Right lobe of liver (tissue), 6 donors: ENCODE data around the gene MMD2. TPM values are rescaled to one million over a fixed set of nuclear protein-coding genes. Genes with fewer than 3 reads are reported as not detected.

Experiments
- ATAC-seq, 4 donors: fragments of 200-7000 bp; cut with Tn5 transposase; one replicate each; pipeline ENCODE4 v1.9.1; 2020; ENCODE audit warnings: mild to moderate bottlenecking in 4 of 4, moderate library complexity in 4 of 4
- DNase-seq, 3 donors: peaks; one replicate each; pipeline ENCODE4 v3.0.0-alpha.2; 2020
- H3K27ac ChIP-seq, 3 donors: fragments of 200-600 bp; one replicate each; pipeline ENCODE4 v1.8.0; 2022
- H3K27me3 ChIP-seq, 2 donors: fragments of 200-600 bp; one replicate each; pipeline ENCODE4 v1.8.0; 2022
- H3K36me3 ChIP-seq, 4 donors: fragments of 200-600 bp; sonication (generic) in 1 of 4; one replicate each; pipeline versions ENCODE4 v1.5.1 to v1.8.0; 2017 to 2022; ENCODE audit warnings: control low read depth in 1 of 4
- H3K4me1 ChIP-seq, 4 donors: fragments of 200-600 bp; sonication (generic) in 1 of 4; one replicate each; pipeline versions ENCODE4 v1.5.1 to v1.8.0; 2017 to 2022; ENCODE audit warnings: control low read depth in 1 of 4
- H3K4me3 ChIP-seq, 3 donors: fragments of 200-600 bp; one replicate each; pipeline ENCODE4 v1.8.0; 2022
- H3K9me3 ChIP-seq, 4 donors: fragments of 200-600 bp; sonication (generic) in 1 of 4; one replicate each; pipeline versions ENCODE4 v1.5.1 to v1.8.0; 2017 to 2022; ENCODE audit warnings: control low read depth in 1 of 4
- POLR2A ChIP-seq: fragments of 450-650 bp; IDR thresholded peaks from one replicate; pipeline ENCODE4 v1.6.1; 2017; ENCODE audit warnings: antibody characterized with exemption, mild to moderate bottlenecking
- WGBS: methylation state at CpG from one replicate; pipeline ENCODE4 v1.1.6; 2018; ENCODE audit warnings: low coverage, low lambda C conversion rate; ENCODE audit not compliant: insufficient coverage; ENCODE audit errors: missing lambda C conversion rate; 5-methylcytosine and 5-hydroxymethylcytosine counted together
- intact Hi-C, 2 donors: fragments of 100-400 bp; cut with DNase I; formaldehyde crosslinking; loops; one replicate each; pipeline versions ENCODE4 v1.11.2 to v1.14.1; 2022
- long read RNA-seq: library from polyadenylated mRNA; unstranded; transcript quantifications from one replicate; pipeline ENCODE4 v2.0.0, GENCODE V29; 2019
- total RNA-seq, 6 experiments: library from RNA; depleted of rRNA in 2 of 6; stranded (reverse); fragments of >200 nt in 2 of 6; fragmentation: NEBNext Ultra II Directional in 3 of 6; extraction: Animal tissue kit (Norgen Biotek cat#: 25700) in 3 of 6; gene quantifications; one replicate each; pipeline versions ENCODE4 v1.1.0 to v1.2.4, GENCODE V29; 2016 to 2023
- TF ChIP-seq, protein P1 (sequence below), 4 donors: fragments of 200-600 bp in 3 of 4; fragments of 450-650 bp in 1 of 4; IDR thresholded peaks; one replicate each; pipeline versions ENCODE4 v1.5.1 to v1.8.0; 2016 to 2022; ENCODE audit warnings: antibody characterized with exemption in 4 of 4, mild to moderate bottlenecking in 2 of 4
- donor health status: DM: no; HTN: yes; CAD: no.
- donor health status: DM: no; HTN: no; CAD: no.
- donor health status: DM: no; HTN: no; CAD: no.
- donor health status: DM: no; HTN: yes; CAD: no.
- donor health status: DM: no; HTN: yes; CAD: no.

The MMD2 gene, protein sequence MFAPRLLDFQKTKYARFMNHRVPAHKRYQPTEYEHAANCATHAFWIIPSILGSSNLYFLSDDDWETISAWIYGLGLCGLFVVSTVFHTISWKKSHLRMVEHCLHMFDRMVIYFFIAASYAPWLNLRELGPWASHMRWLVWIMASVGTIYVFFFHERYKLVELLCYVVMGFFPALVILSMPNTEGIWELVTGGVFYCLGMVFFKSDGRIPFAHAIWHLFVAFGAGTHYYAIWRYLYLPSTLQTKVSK
- not detected for total RNA-seq
- long read RNA-seq, result 0 reads

DNA sequence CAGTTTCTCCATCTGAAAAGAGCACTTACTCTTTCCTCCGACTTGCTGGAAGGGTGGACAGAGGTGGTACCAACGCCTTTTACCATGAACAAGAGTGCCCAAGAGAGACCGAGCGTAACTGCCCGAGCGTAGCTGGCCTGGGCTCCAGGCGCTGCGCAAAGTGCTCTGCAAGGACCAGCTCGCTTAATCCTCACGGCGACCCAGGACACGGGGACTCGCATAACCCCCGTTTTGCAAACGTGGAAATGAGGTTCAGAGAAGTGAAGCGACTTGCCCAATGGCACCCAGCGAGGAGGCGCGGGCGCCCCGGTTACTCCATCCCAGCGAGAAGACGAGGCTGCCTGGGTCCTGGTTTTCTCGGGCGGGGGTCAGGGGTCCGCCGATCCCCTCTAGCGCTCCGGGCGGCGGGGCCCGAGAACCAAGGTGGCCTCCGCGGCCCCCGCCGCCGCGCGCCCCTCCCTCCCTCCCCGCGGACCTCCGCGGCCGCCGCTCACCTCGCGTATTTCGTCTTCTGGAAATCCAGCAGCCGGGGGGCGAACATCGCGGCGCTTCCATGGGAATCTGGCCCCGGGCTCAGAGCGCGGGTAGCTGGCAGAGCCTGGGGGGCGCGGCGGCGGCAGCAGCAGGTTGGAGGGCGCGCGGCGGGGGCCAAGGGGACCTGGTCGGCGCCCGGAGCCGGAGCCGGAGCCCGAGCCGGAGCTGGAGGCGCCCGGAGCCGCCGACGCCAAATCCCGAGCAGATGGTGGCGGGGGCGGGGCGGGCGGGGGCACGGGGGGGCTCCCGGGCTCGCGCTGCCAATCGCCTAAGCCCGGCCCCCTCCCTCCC, at the start of gene MMD2:
Gene MMD2 (minus strand): TSS at position 711 of the 825 bp plus-strand sequence. CDS start 170 bp downstream, at position 541.
- Histone ChIP-seq H3K36me3 (no peaks in the 10 kb centered on the region), H3K4me3 (no peak within 1 kb of the TSS), H3K4me1 (no peaks in the 10 kb centered on the region), H3K9me3 (no peaks in the 10 kb centered on the region), H3K27ac (no peak within 1 kb of the TSS), H3K27me3 (peaks cover 0 to 5% of the 10 kb centered on the region in 2 donors)
- 13% methylated on average over 23 of the region's 87 CpGs for WGBS
- intact Hi-C loops, result no loop called here
- DNase-seq, result peak in 1 of 3 donors; percentile 46
- no peak for ATAC-seq
- no peak for TF ChIP-seq POLR2A
- TF ChIP-seq, protein P1, sequence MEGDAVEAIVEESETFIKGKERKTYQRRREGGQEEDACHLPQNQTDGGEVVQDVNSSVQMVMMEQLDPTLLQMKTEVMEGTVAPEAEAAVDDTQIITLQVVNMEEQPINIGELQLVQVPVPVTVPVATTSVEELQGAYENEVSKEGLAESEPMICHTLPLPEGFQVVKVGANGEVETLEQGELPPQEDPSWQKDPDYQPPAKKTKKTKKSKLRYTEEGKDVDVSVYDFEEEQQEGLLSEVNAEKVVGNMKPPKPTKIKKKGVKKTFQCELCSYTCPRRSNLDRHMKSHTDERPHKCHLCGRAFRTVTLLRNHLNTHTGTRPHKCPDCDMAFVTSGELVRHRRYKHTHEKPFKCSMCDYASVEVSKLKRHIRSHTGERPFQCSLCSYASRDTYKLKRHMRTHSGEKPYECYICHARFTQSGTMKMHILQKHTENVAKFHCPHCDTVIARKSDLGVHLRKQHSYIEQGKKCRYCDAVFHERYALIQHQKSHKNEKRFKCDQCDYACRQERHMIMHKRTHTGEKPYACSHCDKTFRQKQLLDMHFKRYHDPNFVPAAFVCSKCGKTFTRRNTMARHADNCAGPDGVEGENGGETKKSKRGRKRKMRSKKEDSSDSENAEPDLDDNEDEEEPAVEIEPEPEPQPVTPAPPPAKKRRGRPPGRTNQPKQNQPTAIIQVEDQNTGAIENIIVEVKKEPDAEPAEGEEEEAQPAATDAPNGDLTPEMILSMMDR (IDR thresholded peaks at IDR 0.05), result no peak

DNA sequence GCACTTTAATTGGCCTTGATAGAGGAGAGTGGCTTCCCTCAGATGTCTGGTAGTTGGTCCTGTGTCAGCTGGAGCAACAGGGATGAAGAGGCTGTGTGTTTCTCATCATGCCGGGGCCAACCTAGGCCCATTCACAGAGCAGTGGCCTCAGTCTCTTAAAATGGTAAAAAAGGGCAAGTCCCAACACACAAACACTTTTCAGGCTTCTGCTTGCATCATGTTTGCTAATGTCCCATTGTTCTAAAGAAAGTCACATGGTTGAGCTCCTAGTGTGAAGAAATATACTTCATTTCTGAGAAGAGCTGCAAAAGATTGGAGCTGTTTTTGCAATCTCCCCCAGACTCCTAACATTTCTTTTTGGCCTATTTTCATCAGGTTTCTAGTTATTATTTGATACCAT, 46.1 kb upstream of the MMD2 start:
- Histone ChIP-seq H3K4me1 (no peaks in the 10 kb centered on the region), H3K4me3 (no peak overlapping the region), H3K36me3 (no peaks in the 10 kb centered on the region), H3K27me3 (no peaks in the 10 kb centered on the region), H3K27ac (no peak overlapping the region), H3K9me3 (no peaks in the 10 kb centered on the region)
- DNase-seq, result no peak
- TF ChIP-seq POLR2A, result no peak
- TF ChIP-seq, protein P1 (IDR thresholded peaks at IDR 0.05), result no peak
- no peak for ATAC-seq
- 82% methylated on average over 1 of the region's 1 CpG for WGBS
- intact Hi-C loops, result no loop called here

DNA sequence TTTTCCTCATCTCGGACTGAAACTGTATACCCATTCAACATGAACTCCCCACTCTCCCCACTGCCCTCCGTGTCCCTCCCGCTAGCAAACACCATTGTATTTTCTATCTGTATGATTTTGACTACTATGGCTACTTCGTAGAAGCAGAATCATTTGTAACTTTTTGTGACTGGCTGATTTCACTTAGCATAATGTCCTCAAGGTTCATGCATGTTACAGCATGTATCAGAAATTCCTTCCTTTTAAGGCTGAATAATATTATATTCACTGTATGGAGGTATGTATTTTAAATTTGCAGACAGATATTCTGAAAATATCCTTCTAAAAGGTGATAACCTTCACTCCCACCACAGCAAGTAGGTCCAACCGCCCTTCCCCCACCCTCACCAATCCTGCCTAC, 42.9 kb upstream of the MMD2 start:
- Histone ChIP-seq H3K27me3 (no peaks in the 10 kb centered on the region), H3K9me3 (no peaks in the 10 kb centered on the region), H3K4me3 (no peak overlapping the region), H3K36me3 (peaks cover 0 to 4% (median 0%) of the 10 kb centered on the region in 4 donors), H3K27ac (no peak overlapping the region), H3K4me1 (no peaks in the 10 kb centered on the region)
- 96% methylated on average over 4 of the region's 5 CpGs for WGBS
- no peak for TF ChIP-seq POLR2A
- TF ChIP-seq, protein P1 (IDR thresholded peaks at IDR 0.05), result no peak
- no peak for ATAC-seq
- no peak for DNase-seq
- intact Hi-C loops, result no loop called here

DNA sequence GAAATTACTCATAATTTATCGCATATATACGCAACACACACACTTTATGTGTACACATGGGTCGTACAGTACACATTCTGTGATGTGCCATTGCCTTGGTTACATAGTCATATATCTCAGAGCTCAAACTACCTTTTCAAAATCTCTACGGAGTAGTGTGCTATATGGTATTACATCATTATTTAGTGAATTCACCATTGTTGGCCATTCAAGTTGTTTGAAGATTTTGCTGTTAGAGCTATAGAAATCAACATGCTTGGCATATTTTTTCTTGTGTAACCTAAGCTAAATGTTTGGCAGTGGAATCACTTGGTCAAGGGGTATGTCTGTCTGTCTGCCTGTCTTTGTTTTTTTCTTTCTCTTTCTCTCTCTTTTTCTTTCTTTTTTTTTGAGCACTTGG, 42.0 kb upstream of the MMD2 start:
- Histone ChIP-seq H3K4me3 (no peak overlapping the region), H3K4me1 (no peaks in the 10 kb centered on the region), H3K36me3 (peaks cover 0 to 7% (median 0%) of the 10 kb centered on the region in 4 donors), H3K9me3 (no peaks in the 10 kb centered on the region), H3K27ac (no peak overlapping the region), H3K27me3 (no peaks in the 10 kb centered on the region)
- no peak for TF ChIP-seq POLR2A
- TF ChIP-seq, protein P1 (IDR thresholded peaks at IDR 0.05), result no peak
- ATAC-seq (no peak), DNase-seq (no peak)
- intact Hi-C loops, result no loop called here
- 68% methylated on average over 4 of the region's 4 CpGs for WGBS
